Esophagus squamous epithelium (tissue), 4 donors: ENCODE measurements around the gene STAG1.

ENCODE experiments used
- CTCF ChIP-seq, 6 experiments: fragments of 450-650 bp in 4 of 6; fragments of 200-600 bp in 2 of 6; sonication (generic) in 2 of 6; IDR thresholded peaks; one replicate each; pipeline ENCODE4 v1.5.1; 2016 to 2019; ENCODE audit warnings: antibody characterized with exemption in 6 of 6, mild to moderate bottlenecking in 4 of 6, moderate library complexity in 4 of 6
- POLR2A ChIP-seq, 4 donors: fragments of 450-650 bp; IDR thresholded peaks; one replicate each; pipeline ENCODE4 v1.6.1; 2017; ENCODE audit warnings: antibody characterized with exemption in 4 of 4, mild to moderate bottlenecking in 4 of 4, moderate library complexity in 3 of 4

GRCh38 chr3:136617198-136617597 lies 135.0 kb downstream of the STAG1 start:
- TF ChIP-seq POLR2A (IDR thresholded peaks at IDR 0.05) (no peak), CTCF (IDR thresholded peaks at IDR 0.05) (no peak)
